Measurements from ENCODE around the gene OLAH. TPM values are rescaled to one million over a fixed set of nuclear protein-coding genes. Genes with fewer than 3 reads are reported as not detected.

OLAH gene
- total RNA-seq, 1 experiment from 2014 or later, result not detected

DNA sequence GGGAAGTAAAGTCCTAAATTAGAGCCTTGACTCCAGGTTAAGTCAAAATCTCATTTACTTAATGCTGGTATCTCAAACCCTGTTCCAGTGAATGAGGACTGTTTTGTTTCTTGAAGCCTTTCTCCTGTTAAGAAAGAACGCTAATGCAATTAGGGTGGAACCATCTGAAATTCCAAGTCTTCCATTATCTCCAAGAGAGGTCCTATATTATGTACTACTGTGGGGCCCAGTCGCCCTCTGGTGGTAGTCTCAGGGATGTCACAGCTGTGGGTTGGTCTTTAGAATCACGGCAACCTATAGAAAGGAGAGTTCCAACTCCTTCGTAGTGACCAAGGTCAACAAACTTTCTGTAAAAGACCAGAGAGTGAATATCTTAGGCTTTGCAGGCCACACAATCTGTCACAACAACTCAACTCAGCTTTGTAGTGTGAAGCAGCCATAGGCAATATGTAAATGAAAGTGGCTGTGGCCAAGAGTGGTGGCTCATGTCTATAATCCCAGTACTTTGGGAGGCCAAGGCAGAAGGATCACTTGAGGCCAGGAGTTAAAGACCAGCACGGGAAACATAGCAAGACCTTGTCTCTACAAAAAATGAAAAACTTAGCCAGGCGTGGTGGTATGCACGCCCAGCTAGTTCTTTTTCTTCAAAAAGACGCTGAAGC, 62.7 kb downstream of the OLAH start:
- in situ Hi-C loops (cut with HindIII; ENCODE audit: low pct_unique_long_range_greater_than_20kb, low sequenced_read_pairs), result no loop called here
- peak; percentile 81 for DNase-seq (ENCODE audit: low read depth, low spot score)

DNA sequence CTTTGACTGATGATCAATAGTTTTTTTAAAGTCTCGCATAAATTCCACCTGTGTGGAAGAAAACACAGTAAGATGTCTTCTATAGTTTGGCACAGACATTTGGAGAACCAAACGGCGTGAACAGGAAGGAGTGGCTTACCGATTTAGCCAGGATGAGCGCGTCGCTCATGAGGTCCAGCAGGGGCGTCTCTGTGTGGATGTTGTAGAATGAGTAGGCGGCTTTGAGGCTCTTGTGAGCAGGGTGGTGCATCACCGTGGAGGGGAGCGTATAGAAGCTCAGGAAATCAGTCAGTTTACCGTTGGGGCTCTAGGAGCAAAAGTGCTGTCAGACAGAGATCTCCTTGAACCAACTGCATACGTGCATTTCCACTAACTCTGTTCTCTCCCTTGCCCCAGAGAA, 68.9 kb downstream of the OLAH start:
- in situ Hi-C loops (cut with HindIII; ENCODE audit: low pct_unique_long_range_greater_than_20kb, low sequenced_read_pairs), result no loop called here
- no peak for DNase-seq (ENCODE audit: low read depth, low spot score)

DNA sequence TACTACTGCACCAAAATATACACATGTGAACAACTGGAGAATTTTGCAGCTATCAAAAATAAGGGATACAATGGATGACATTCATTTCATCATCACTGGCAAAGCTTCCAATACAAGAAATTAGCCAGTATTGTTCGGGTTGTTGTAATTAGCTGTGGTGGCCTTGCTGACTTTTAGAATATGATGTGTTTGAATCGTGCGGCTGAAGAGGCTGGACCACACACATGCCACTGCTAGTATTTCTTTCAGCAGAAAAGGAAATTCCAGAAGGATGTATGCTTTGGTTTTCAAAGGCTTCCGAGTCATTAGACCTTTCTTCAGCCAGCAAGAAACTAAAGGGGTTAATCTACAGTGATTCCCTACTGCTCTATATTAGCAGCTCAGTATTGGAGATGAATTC, 70.0 kb downstream of the OLAH start:
- in situ Hi-C loops (cut with HindIII; ENCODE audit: low pct_unique_long_range_greater_than_20kb, low sequenced_read_pairs), result no loop called here
- DNase-seq (ENCODE audit: low read depth, low spot score), result no peak

GRCh38 chr10:15116225-15116624, 72.5 kb downstream of the OLAH start:
- in situ Hi-C loops (cut with HindIII; ENCODE audit: low pct_unique_long_range_greater_than_20kb, low sequenced_read_pairs), result no loop called here
- DNase-seq (ENCODE audit: low read depth, low spot score), result no peak

DNA sequence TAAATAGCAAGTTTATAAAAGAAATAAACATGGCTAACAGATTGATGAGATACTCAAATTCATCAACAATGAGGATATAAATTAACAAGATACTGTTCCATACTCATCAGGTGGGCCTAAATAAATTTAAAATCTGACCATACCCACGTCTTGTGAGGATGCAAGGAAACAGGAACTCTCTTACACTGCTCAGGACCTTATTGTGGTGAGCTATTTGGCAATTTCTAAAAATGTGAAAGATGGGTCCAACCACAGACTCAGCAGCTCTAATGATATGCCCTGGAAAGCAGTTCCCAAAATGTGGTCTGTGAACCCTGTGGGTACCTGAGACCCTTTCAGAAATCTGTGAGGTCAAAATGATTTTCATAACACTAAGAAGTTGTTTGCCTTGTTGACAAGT, 74.9 kb downstream of the OLAH start:
- in situ Hi-C loops (cut with HindIII; ENCODE audit: low pct_unique_long_range_greater_than_20kb, low sequenced_read_pairs), result no loop called here
- DNase-seq (ENCODE audit: low read depth, low spot score), result no peak

GRCh38 chr10:15120523-15120922, 76.8 kb downstream of the OLAH start:
- in situ Hi-C loops (cut with HindIII; ENCODE audit: low pct_unique_long_range_greater_than_20kb, low sequenced_read_pairs), result no loop called here
- DNase-seq (ENCODE audit: low read depth, low spot score), result no peak

GRCh38 chr10:15121707-15122106, 78.0 kb downstream of the OLAH start:
- no peak for DNase-seq (ENCODE audit: low read depth, low spot score)
- in situ Hi-C loops (cut with HindIII; ENCODE audit: low pct_unique_long_range_greater_than_20kb, low sequenced_read_pairs), result no loop called here

DNA sequence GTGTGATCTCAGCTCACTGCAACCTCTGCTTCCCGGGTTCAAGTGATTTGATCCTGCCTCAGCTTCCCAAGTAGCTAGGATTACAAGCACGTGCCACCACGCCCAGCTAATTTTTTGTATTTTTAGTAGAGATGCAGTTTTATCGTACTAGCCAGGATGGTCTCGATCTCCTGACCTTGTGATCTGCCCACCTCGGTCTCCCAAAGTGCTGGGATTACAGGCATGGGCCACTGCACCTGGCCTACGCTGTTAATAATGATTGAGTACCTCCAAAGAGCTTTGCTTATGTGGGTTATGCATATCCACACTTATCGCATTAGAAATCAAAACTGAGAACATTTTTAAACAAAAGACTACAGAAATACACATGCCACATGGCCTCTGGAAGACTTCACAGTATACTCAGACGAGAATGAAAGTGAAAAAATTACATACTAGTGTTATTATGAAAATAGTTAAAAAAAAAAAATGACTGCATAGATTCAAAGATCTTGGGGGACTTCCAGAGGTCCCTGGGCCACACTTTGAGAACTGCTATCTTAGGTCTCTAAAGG, 78.8 kb downstream of the OLAH start:
- in situ Hi-C loops (cut with HindIII; ENCODE audit: low pct_unique_long_range_greater_than_20kb, low sequenced_read_pairs), result no loop called here
- DNase-seq (ENCODE audit: low read depth, low spot score), result no peak

Other genes starting within 250 kb of the OLAH start
- 0.74 and 1.7 TPM in 2 replicates for gene CDNF, start 205.9 kb upstream of the OLAH start, total RNA-seq (2014; rRNA removed; shearing (Covaris generic))
- gene HSPA14, start 205.6 kb upstream of the OLAH start, total RNA-seq (2014; rRNA removed; shearing (Covaris generic)), result 25.6 and 28.2 TPM in 2 replicates
- 20.9 and 21.6 TPM in 2 replicates for gene MSANTD7, start 205.6 kb upstream of the OLAH start, total RNA-seq (2014; rRNA removed; shearing (Covaris generic))
- gene SUV39H2, start 165.1 kb upstream of the OLAH start, total RNA-seq (2014; rRNA removed; shearing (Covaris generic)), result 15.1 and 17.4 TPM in 2 replicates
- gene DCLRE1C, start 89.8 kb upstream of the OLAH start, total RNA-seq (2014; rRNA removed; shearing (Covaris generic)), result 14.0 and 15.8 TPM in 2 replicates
- not detected in 2 replicates for gene MEIG1, start 84.6 kb upstream of the OLAH start, total RNA-seq (2014; rRNA removed; shearing (Covaris generic))
- gene ACBD7, start 44.8 kb downstream of the OLAH start, total RNA-seq (2014; rRNA removed; shearing (Covaris generic)), result 0.21 and 0.69 TPM in 2 replicates
- gene RPP38, start 53.4 kb downstream of the OLAH start, total RNA-seq (2014; rRNA removed; shearing (Covaris generic)), result 14.6 and 15.1 TPM in 2 replicates
- 3.3 and 4.5 TPM in 2 replicates for gene NMT2, start 124.8 kb downstream of the OLAH start, total RNA-seq (2014; rRNA removed; shearing (Covaris generic))

All from SK-MEL-5 (cell line).